Coronary artery (tissue), 2 donors: Measurements from ENCODE around the gene DGKZ.

ENCODE experiments used
- DNase-seq: peaks from one replicate; pipeline ENCODE4 v3.0.0-alpha.2; 2017; ENCODE audit warnings: low spot score
- H3K27ac ChIP-seq, 2 donors: fragments of 200-600 bp; sonication (generic); one replicate each; pipeline ENCODE4 v1.5.1; 2016 to 2019
- H3K4me3 ChIP-seq: fragments of 200-600 bp; sonication (generic); 2 replicates; pipeline ENCODE4 v1.5.1; 2016; ENCODE audit warnings: mild to moderate bottlenecking, moderate library complexity
- CTCF ChIP-seq: fragments of 200-600 bp; sonication (generic); IDR thresholded peaks from one replicate; pipeline ENCODE4 v1.5.1; 2019; ENCODE audit warnings: antibody characterized with exemption

The DGKZ gene

GRCh38 chr11:46413760-46414465 is 66.7 kb downstream of the DGKZ start:
- Histone ChIP-seq H3K27ac (no peak overlapping the region), H3K4me3 (no peak overlapping the region)
- TF ChIP-seq CTCF: no peak
- DNase-seq: no peak

- H3K27ac ChIP-seq: no peak overlapping the region
- DNase-seq: no peak
- no peak for TF ChIP-seq CTCF
- no peak overlapping the region for H3K4me3 ChIP-seq
These were observed 67.2 kb downstream of the DGKZ start for GRCh38 chr11:46414466-46414796.

GRCh38 chr11:46414879-46415278 is 67.6 kb downstream of the DGKZ start:
- TF ChIP-seq CTCF: no peak
- DNase-seq: no peak
- Histone ChIP-seq H3K4me3 (no peak overlapping the region), H3K27ac (no peak overlapping the region)

- Histone ChIP-seq H3K4me3 (no peak overlapping the region), H3K27ac (no peak overlapping the region)
- DNase-seq: no peak
- TF ChIP-seq CTCF: no peak
These were observed 70.4 kb downstream of the DGKZ start for GRCh38 chr11:46417711-46418110.

- Histone ChIP-seq H3K4me3 (no peak overlapping the region), H3K27ac (no peak overlapping the region)
- no peak for TF ChIP-seq CTCF
- DNase-seq: no peak
These were observed 71.5 kb downstream of the DGKZ start for GRCh38 chr11:46418751-46419150.

GRCh38 chr11:46420513-46420912 is 73.2 kb downstream of the DGKZ start:
- DNase-seq: no peak
- Histone ChIP-seq H3K4me3 (no peak overlapping the region), H3K27ac (no peak overlapping the region)
- TF ChIP-seq CTCF: no peak

GRCh38 chr11:46421257-46421880 is 74.1 kb downstream of the DGKZ start:
- Histone ChIP-seq H3K27ac (no peak overlapping the region), H3K4me3 (no peak overlapping the region)
- DNase-seq: no peak
- no peak for TF ChIP-seq CTCF
